PC-3 (cell line): ENCODE results near the gene NEU3. TPM values are rescaled to one million over a fixed set of nuclear protein-coding genes. Genes with fewer than 3 reads are reported as not detected.
A peak's percentile ranks its signal among the peaks of the same experiment; 100 is the strongest.
"Not testable (repeated sequence)": the region's sequence is repeated elsewhere in the genome, so short reads cannot be mapped to it uniquely, and the experiment has no call there.

Experiments used
- ATAC-seq: fragments of 200-7000 bp; cut with Tn5 transposase; 2 replicates; pipeline ENCODE4 v1.9.1; 2020; ENCODE audit warnings: mild to moderate bottlenecking, moderate library complexity
- BruUV-seq: library from RNA; stranded (reverse); fragments of 400-500 nt; replicated peaks from 2 replicates; lab custom pipeline; 2021; lab: Mats Ljungman, UMichigan
- CTCF ChIA-PET: fragments of 300-600 bp; sonication (Branson Sonifier 250); formaldehyde crosslinking; loops from one replicate; lab custom pipeline; 2022; ENCODE audit warnings: antibody characterized with exemption; lab: Charles Lee
- POLR2A ChIA-PET: fragments of 300-600 bp; sonication (Branson Sonifier 250); formaldehyde crosslinking; loops from one replicate; lab custom pipeline; 2022; ENCODE audit warnings: antibody characterized with exemption; ENCODE audit not compliant: unreplicated experiment; lab: Charles Lee
- DNase-seq: peaks from one replicate; pipeline ENCODE4 v3.0.0-alpha.2; 2015
- H2AFZ ChIP-seq: fragments of 300-600 bp; sonication (generic); 2 replicates; pipeline ENCODE4 v1.6.0; 2016; ENCODE audit warnings: antibody characterized with exemption, low read length
- H3F3A ChIP-seq: fragments of 300-600 bp; sonication (generic); one replicate; pipeline ENCODE4 v1.6.0; 2017; ENCODE audit warnings: antibody characterized with exemption, low read length, control low read depth, mild to moderate bottlenecking; ENCODE audit not compliant: unreplicated experiment
- H3K27ac ChIP-seq: fragments of 300-600 bp; sonication (generic); 2 replicates; pipeline ENCODE4 v1.5.1; 2016; ENCODE audit warnings: mild to moderate bottlenecking, low read length
- H3K27me3 ChIP-seq: fragments of 300-600 bp; sonication (generic); 2 replicates; pipeline ENCODE4 v1.6.1; 2016; ENCODE audit warnings: low read length, mixed read lengths
- H3K36me3 ChIP-seq: fragments of 300-600 bp; sonication (generic); 2 replicates; pipeline ENCODE4 v1.6.1; 2016; ENCODE audit warnings: low read depth, mixed run types, low read length, mixed read lengths
- H3K4me1 ChIP-seq: fragments of 300-600 bp; sonication (generic); 2 replicates; pipeline ENCODE4 v1.5.1; 2016; ENCODE audit warnings: low read length; ENCODE audit not compliant: insufficient read depth
- H3K4me2 ChIP-seq: fragments of 300-600 bp; sonication (generic); 2 replicates; pipeline ENCODE4 v1.6.0; 2016; ENCODE audit warnings: low read length
- H3K4me3 ChIP-seq: fragments of 300-600 bp; sonication (generic); 2 replicates; pipeline ENCODE4 v1.5.1; 2016; ENCODE audit warnings: mild to moderate bottlenecking, low read length, mixed read lengths
- H3K79me2 ChIP-seq: fragments of 300-600 bp; sonication (generic); 2 replicates; pipeline ENCODE4 v1.6.1; 2017; ENCODE audit warnings: low read length, mixed read lengths
- H3K9ac ChIP-seq: fragments of 300-600 bp; sonication (generic); 2 replicates; pipeline ENCODE4 v1.6.0; 2016; ENCODE audit warnings: mild to moderate bottlenecking, low read length
- H3K9me2 ChIP-seq: fragments of 300-600 bp; sonication (generic); replicated peaks from 2 replicates; pipeline ENCODE4 v1.6.1; 2016; ENCODE audit warnings: mixed run types, low read length, mixed read lengths
- H3K9me3 ChIP-seq: fragments of 300-600 bp; sonication (generic); 2 replicates; pipeline ENCODE4 v1.6.1; 2016; ENCODE audit warnings: low read length, mixed read lengths
- H4K20me1 ChIP-seq: fragments of 300-600 bp; sonication (generic); 2 replicates; pipeline ENCODE4 v1.6.1; 2016; ENCODE audit warnings: low read length, mixed read lengths
- EZH2 ChIP-seq: fragments of 300-600 bp; sonication (generic); IDR thresholded peaks from one replicate; pipeline ENCODE4 v1.6.1; 2017; ENCODE audit warnings: antibody characterized with exemption, mild to moderate bottlenecking, low read length; ENCODE audit not compliant: unreplicated experiment
- EZH2phosphoT487 ChIP-seq: fragments of 300-600 bp; sonication (generic); IDR thresholded peaks from 2 replicates; pipeline ENCODE4 v1.6.1; 2018; ENCODE audit warnings: mild to moderate bottlenecking, antibody characterized with exemption, low read length, borderline replicate concordance
- intact Hi-C: fragments of 100-400 bp; cut with micrococcal nuclease; formaldehyde crosslinking; loops from 2 replicates; pipeline ENCODE4 v1.9.0; 2023
- total RNA-seq: library from RNA; depleted of rRNA; stranded (reverse); fragments of >200 nt; gene quantifications from 2 replicates; pipeline ENCODE4 v1.2.3, GENCODE V29; 2014
- TF ChIP-seq, protein P1 (sequence below): fragments of 300-600 bp; sonication (generic); conservative IDR thresholded peaks from 2 replicates; pipeline ENCODE4 v1.5.1; 2017; ENCODE audit warnings: antibody characterized with exemption, low read depth, mild to moderate bottlenecking, low read length

Gene NEU3
- total RNA-seq, 1 experiment from 2014 or later: 15.7 TPM

- Histone ChIP-seq H2AFZ (no peak overlapping the region), H4K20me1 (peaks cover 54% of the 10 kb centered on the region; the same call in 1 of the 2 replicates), H3K4me3 (no peak overlapping the region), H3K27me3 (no peaks in the 10 kb centered on the region), H3K9ac (no peak overlapping the region), H3K4me2 (no peak overlapping the region), H3K9me3 (no peaks in the 10 kb centered on the region), H3K9me2 (no peaks in the 10 kb centered on the region), H3K79me2 (peaks cover 99% of the 10 kb centered on the region), H3F3A (no peaks in the 10 kb centered on the region), H3K4me1 (no peaks in the 10 kb centered on the region), H3K27ac (no peak overlapping the region), H3K36me3 (peaks cover 35% of the 10 kb centered on the region)
- intact Hi-C loops: no loop called here
- DNase-seq (no peak), ATAC-seq (no peak)
- TF ChIP-seq EZH2phosphoT487: no peak
- no peak for TF ChIP-seq EZH2
- TF ChIP-seq, protein P1, sequence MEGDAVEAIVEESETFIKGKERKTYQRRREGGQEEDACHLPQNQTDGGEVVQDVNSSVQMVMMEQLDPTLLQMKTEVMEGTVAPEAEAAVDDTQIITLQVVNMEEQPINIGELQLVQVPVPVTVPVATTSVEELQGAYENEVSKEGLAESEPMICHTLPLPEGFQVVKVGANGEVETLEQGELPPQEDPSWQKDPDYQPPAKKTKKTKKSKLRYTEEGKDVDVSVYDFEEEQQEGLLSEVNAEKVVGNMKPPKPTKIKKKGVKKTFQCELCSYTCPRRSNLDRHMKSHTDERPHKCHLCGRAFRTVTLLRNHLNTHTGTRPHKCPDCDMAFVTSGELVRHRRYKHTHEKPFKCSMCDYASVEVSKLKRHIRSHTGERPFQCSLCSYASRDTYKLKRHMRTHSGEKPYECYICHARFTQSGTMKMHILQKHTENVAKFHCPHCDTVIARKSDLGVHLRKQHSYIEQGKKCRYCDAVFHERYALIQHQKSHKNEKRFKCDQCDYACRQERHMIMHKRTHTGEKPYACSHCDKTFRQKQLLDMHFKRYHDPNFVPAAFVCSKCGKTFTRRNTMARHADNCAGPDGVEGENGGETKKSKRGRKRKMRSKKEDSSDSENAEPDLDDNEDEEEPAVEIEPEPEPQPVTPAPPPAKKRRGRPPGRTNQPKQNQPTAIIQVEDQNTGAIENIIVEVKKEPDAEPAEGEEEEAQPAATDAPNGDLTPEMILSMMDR: no peak
- ChIA-PET CTCF (no interaction called here), POLR2A (interaction anchor here (0.6 kb wide), 1 partner anchor 1446 kb away, joined by 3 read pairs; no protein-coding TSS in a partner anchor)
- no TSS peak for BruUV-seq
These were observed 30.6 kb upstream of the NEU3 start for GRCh38 chr11:74957937-74958629.

DNA sequence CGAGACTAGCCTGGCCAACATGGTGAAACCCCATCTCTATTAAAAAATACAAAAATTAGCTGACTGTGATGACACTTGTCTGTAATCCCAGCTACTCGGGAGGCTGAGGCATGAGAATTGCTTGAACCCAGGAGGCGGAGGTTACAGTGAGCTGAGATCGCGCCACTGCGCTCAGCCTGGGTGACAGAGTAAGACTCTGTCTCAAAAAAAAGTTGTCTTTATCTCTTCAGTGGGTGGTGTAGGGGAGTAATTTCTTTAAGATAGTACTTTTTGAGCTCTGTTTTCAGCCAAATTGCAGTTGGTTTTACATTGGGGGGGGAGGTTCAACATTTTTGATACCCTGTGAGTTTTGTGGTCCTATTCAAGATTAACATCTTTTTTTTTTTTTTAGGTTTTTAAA lies 28.6 kb upstream of the NEU3 start:
- H3K9me2 ChIP-seq, H3K27ac ChIP-seq, H2AFZ ChIP-seq, DNase-seq, ATAC-seq, H3K27me3 ChIP-seq, CTCF ChIA-PET, H3K4me2 ChIP-seq, H3K4me1 ChIP-seq, H3F3A ChIP-seq, H3K9ac ChIP-seq, H3K4me3 ChIP-seq, BruUV-seq, intact Hi-C loops, H3K9me3 ChIP-seq: not testable (repeated sequence)
- Histone ChIP-seq H3K36me3 (peaks cover 33% of the 10 kb centered on the region), H4K20me1 (peaks cover 51% of the 10 kb centered on the region; the same call in 1 of the 2 replicates), H3K79me2 (peaks cover 98% of the 10 kb centered on the region)
- POLR2A ChIA-PET: interaction anchor here (0.6 kb wide), 1 partner anchor 23 kb away, joined by 7 read pairs; no protein-coding TSS in a partner anchor

DNA sequence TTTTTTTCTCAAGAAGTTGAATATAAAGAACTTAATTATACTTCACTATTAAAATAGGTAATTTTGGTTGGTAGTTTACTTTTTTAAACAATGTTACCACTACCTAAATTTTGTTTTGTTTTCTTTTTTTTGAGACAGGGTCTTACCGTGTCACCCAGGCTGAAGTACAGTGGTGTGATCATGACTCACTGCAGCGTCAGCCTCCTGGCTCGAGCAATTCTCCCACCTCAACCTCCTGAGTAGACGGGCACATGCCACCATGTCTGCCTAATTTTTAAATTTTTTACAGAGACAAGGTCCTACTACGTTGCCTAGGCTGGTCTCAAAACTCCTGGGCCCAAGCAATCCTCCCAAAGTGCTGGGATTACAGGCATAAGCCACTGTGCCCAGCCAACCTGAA lies 22.1 kb upstream of the NEU3 start:
- Histone ChIP-seq H3K4me3 (no peak overlapping the region), H3F3A (no peaks in the 10 kb centered on the region), H3K79me2 (peaks cover 56% of the 10 kb centered on the region), H3K4me2 (no peak overlapping the region), H3K9ac (no peak overlapping the region), H3K27ac (no peak overlapping the region), H4K20me1 (peaks cover 20% of the 10 kb centered on the region; the same call in 1 of the 2 replicates), H3K36me3 (peaks cover 58% of the 10 kb centered on the region), H2AFZ (no peak overlapping the region), H3K27me3 (no peaks in the 10 kb centered on the region), H3K9me2 (no peaks in the 10 kb centered on the region), H3K4me1 (no peaks in the 10 kb centered on the region), H3K9me3 (no peaks in the 10 kb centered on the region)
- intact Hi-C loops: no loop called here
- peak; percentile 29 for DNase-seq
- ChIA-PET POLR2A (no interaction called here), CTCF (no interaction called here)
- ATAC-seq: no peak; the same call in 1 of the 2 replicates
- TF ChIP-seq EZH2: no peak
- TF ChIP-seq, protein P1: no peak
- no peak for TF ChIP-seq EZH2phosphoT487
- BruUV-seq: no TSS peak
